ENCODE data around the gene STXBP4.

Gene STXBP4

DNA sequence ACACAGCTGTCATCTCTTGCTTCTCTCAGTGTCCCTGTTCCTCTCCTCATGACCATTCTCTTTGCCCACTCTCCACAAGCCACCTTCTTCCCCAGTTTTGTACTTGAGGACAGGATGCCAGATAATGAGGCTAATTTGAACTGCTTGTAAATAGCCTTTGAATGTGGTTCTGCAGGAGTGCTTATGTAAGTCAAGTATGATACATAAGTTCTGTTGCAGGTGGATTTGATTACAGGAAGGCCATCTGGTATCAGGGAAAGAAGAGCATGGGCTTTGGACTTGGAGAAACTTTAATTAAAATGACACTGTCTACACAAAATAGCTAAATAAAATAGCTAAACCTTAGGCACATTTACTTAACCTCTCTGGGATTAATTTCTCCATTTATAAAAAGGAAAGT lies 176.0 kb downstream of the STXBP4 start:
- no peak for TF ChIP-seq CTCF (IDR thresholded peaks at IDR 0.05; ENCODE audit: insufficient read depth, low read depth, low read length, missing control alignments)
- no peak overlapping the region for H3K4me3 ChIP-seq (ENCODE audit: low read depth, low read length)
- no peak for DNase-seq (ENCODE audit: low read depth)

- TF ChIP-seq CTCF (IDR thresholded peaks at IDR 0.05; ENCODE audit: insufficient read depth, low read depth, low read length, missing control alignments) = no peak
- H3K4me3 ChIP-seq (ENCODE audit: low read depth, low read length) = no peak overlapping the region
- no peak for DNase-seq (ENCODE audit: low read depth)
Observed at GRCh38 chr17:55149485-55149884, 180.9 kb downstream of the STXBP4 start.

GRCh38 chr17:55152236-55152635 lies 183.7 kb downstream of the STXBP4 start:
- no peak for TF ChIP-seq CTCF (IDR thresholded peaks at IDR 0.05; ENCODE audit: insufficient read depth, low read depth, low read length, missing control alignments)
- no peak overlapping the region for H3K4me3 ChIP-seq (ENCODE audit: low read depth, low read length)
- DNase-seq (ENCODE audit: low read depth) = no peak

GRCh38 chr17:55154101-55154500 lies 185.5 kb downstream of the STXBP4 start:
- no peak for TF ChIP-seq CTCF (IDR thresholded peaks at IDR 0.05; ENCODE audit: insufficient read depth, low read depth, low read length, missing control alignments)

DNA sequence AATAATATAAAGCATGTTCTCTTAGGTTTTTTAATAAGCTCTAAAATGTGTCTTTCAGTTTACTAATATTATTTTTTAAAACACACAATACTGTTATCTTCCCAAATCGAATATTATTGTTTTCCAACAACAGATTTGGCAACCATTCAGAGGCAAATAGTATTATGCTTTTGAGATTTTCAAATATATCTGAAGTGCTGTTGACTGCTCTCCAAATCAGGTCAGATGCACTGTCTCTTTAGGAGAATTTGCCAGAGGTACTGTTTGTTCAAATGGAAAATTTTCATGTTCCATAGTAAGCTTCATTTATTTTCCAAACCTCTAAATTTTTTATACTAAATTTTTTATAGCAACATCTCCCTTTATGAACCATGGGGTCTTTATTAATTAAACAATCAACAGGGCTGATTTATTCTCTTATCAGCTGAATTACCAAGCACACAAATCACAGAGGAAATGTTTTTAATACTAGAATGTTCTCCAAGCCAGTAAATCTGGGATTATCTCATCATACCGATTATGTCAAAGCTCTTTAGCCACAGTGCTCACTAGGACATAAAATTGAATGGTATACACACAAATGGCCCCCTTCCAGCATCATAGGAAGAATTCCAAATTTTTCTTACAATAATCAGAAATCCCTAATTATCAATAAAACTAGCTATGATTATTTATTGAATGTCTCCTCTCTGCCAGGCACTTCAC lies 187.4 kb downstream of the STXBP4 start:
- no peak overlapping the region for H3K4me3 ChIP-seq (ENCODE audit: low read depth, low read length)
- DNase-seq (ENCODE audit: low read depth) = no peak
- no peak for TF ChIP-seq CTCF (IDR thresholded peaks at IDR 0.05; ENCODE audit: insufficient read depth, low read depth, low read length, missing control alignments)

More at GRCh38 chr17:55154101-55154500, 185.5 kb downstream of the STXBP4 start:
- no peak for DNase-seq (ENCODE audit: low read depth)
- H3K4me3 ChIP-seq (ENCODE audit: low read depth, low read length) = no peak overlapping the region

DNA sequence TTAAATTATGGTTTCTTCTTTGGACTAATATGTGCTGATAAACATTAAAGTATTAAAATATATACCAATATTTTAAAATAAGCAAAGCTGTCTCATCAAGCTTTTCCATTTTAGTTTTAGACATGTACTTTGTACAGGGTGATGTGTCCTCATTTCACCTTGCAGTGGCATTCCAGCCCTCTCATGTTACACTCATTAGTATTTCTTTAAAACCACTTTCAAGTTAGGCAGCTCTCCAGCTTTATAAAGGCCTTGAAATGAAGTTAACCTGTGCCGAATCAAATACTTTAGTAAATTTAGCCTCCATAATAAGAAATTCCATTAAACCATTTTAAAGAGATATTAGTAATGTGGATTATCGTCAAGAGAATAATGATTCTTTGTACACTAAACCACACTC lies 188.6 kb downstream of the STXBP4 start:
- no peak overlapping the region for H3K4me3 ChIP-seq (ENCODE audit: low read depth, low read length)
- no peak for DNase-seq (ENCODE audit: low read depth)
- no peak for TF ChIP-seq CTCF (IDR thresholded peaks at IDR 0.05; ENCODE audit: insufficient read depth, low read depth, low read length, missing control alignments)

DNA sequence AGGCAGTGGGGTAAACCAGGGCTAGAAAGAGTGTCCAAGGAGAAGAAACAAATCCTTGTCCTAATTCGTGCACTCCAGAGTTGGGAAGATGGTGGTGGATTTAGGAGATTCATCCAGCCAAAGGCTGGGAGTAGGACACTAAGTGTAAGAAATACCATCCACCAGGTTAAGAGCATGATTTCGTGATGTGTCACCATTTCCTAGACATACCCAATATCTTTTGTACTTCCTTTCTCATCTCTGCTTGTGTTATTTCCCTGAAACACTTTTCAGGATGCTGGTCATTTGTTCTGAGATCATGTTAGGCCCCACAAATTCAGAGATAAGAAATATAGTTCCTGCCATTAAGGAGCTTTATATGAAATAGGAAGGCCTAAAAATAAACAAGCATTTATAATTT lies 189.9 kb downstream of the STXBP4 start:
- H3K4me3 ChIP-seq (ENCODE audit: low read depth, low read length) = no peak overlapping the region
- DNase-seq (ENCODE audit: low read depth) = no peak
- no peak for TF ChIP-seq CTCF (IDR thresholded peaks at IDR 0.05; ENCODE audit: insufficient read depth, low read depth, low read length, missing control alignments)
